Hepatocyte (in vitro differentiated cells): ENCODE measurements around the gene ICAM4.

Experiments
- CTCF ChIP-seq: fragments of 200-600 bp; sonication (generic); IDR thresholded peaks from 2 replicates; pipeline ENCODE4 v1.5.1; 2016; ENCODE audit warnings: antibody characterized with exemption, mild to moderate bottlenecking; ENCODE audit not compliant: poor library complexity
- EZH2 ChIP-seq: fragments of 200-600 bp; sonication (generic); IDR thresholded peaks from 2 replicates; pipeline ENCODE4 v1.6.1; 2016; ENCODE audit warnings: antibody characterized with exemption, mild to moderate bottlenecking, borderline replicate concordance
- EZH2phosphoT487 ChIP-seq: fragments of 200-600 bp; sonication (generic); IDR thresholded peaks from one replicate; pipeline ENCODE4 v1.6.1; 2018; ENCODE audit warnings: antibody characterized with exemption, mild to moderate bottlenecking, low read depth, moderate library complexity; ENCODE audit not compliant: unreplicated experiment, severe bottlenecking

GRCh38 chr19:10321874-10322835, 35.4 kb downstream of the ICAM4 start:
- no peak for TF ChIP-seq EZH2
- no peak for TF ChIP-seq CTCF
- no peak for TF ChIP-seq EZH2phosphoT487
